SK-N-SH treated with all-trans-retinoic acid at 6 μM for 48 hours (cell line): ENCODE data around the gene GABBR1.

Experiments
- ATAC-seq: fragments of 200-7000 bp; cut with Tn5 transposase; 3 replicates; pipeline ENCODE4 v1.9.1; 2020; ENCODE audit warnings: mild to moderate bottlenecking, moderate library complexity
- ARNTL ChIP-seq: fragments of 450-650 bp; formaldehyde crosslinking; IDR thresholded peaks from 2 replicates; pipeline ENCODE4 v1.5.0; 2020; ENCODE audit warnings: low read depth, mild to moderate bottlenecking, moderate library complexity, borderline replicate concordance
- BACH2 ChIP-seq: fragments of 250-450 bp; sonication (Bioruptor Pico); IDR thresholded peaks from 2 replicates; pipeline ENCODE4 v1.9.0; 2021; ENCODE audit warnings: mild to moderate bottlenecking, borderline replicate concordance
- CREB5 ChIP-seq: fragments of 250-450 bp; sonication (Bioruptor Pico); IDR thresholded peaks from 2 replicates; pipeline ENCODE4 v1.5.1; 2020; ENCODE audit warnings: low read depth, mild to moderate bottlenecking, moderate library complexity
- CSDC2 ChIP-seq: fragments of 250-450 bp; sonication (Bioruptor Pico); IDR thresholded peaks from 2 replicates; pipeline ENCODE4 v1.5.0; 2020; ENCODE audit warnings: mild to moderate bottlenecking, moderate library complexity
- CSRNP3 ChIP-seq: fragments of 250-450 bp; sonication (Bioruptor Pico); IDR thresholded peaks from 2 replicates; pipeline ENCODE4 v1.5.1; 2021; ENCODE audit warnings: mild to moderate bottlenecking, moderate library complexity
- ESRRG ChIP-seq: fragments of 250-450 bp; sonication (Bioruptor Pico); IDR thresholded peaks from 2 replicates; pipeline ENCODE4 v1.6.1; 2021; ENCODE audit warnings: mild to moderate bottlenecking
- GLIS3 ChIP-seq: fragments of 250-450 bp; sonication (Bioruptor Pico); IDR thresholded peaks from 2 replicates; pipeline ENCODE4 v1.5.0; 2020; ENCODE audit warnings: mild to moderate bottlenecking, moderate library complexity
- ISL1 ChIP-seq: fragments of 250-450 bp; sonication (Bioruptor Pico); IDR thresholded peaks from 2 replicates; pipeline ENCODE4 v2.1.2; 2022; ENCODE audit warnings: mild to moderate bottlenecking, moderate library complexity
- PATZ1 ChIP-seq: fragments of 250-450 bp; sonication (Bioruptor Pico); IDR thresholded peaks from 2 replicates; pipeline ENCODE4 v1.8.0; 2020; ENCODE audit warnings: mild to moderate bottlenecking, moderate library complexity, borderline replicate concordance
- POU6F1 ChIP-seq: fragments of 250-450 bp; sonication (Bioruptor Pico); IDR thresholded peaks from 2 replicates; pipeline ENCODE4 v1.8.0; 2021; ENCODE audit warnings: low read depth, mild to moderate bottlenecking, moderate library complexity, borderline replicate concordance
- PPARA ChIP-seq: fragments of 250-450 bp; sonication (Bioruptor Pico); IDR thresholded peaks from 2 replicates; pipeline ENCODE4 v1.5.0; 2020; ENCODE audit warnings: mild to moderate bottlenecking, borderline replicate concordance
- SNAI2 ChIP-seq: fragments of 250-450 bp; sonication (Bioruptor Pico); IDR thresholded peaks from 2 replicates; pipeline ENCODE4 v1.5.0; 2020; ENCODE audit warnings: mild to moderate bottlenecking, moderate library complexity
- TCF4 ChIP-seq: fragments of 250-450 bp; sonication (Bioruptor Pico); IDR thresholded peaks from 2 replicates; pipeline ENCODE4 v1.8.0; 2021; ENCODE audit warnings: mild to moderate bottlenecking, moderate library complexity, borderline replicate concordance
- TOX ChIP-seq: fragments of 250-450 bp; sonication (Bioruptor Pico); IDR thresholded peaks from 2 replicates; pipeline ENCODE4 v1.8.0; 2021; ENCODE audit warnings: mild to moderate bottlenecking, moderate library complexity, borderline replicate concordance
- ZC3H10 ChIP-seq: fragments of 250-450 bp; sonication (Bioruptor Pico); IDR thresholded peaks from 2 replicates; pipeline ENCODE4 v1.5.1; 2021; ENCODE audit warnings: mild to moderate bottlenecking, moderate library complexity
- ZFP3 ChIP-seq: fragments of 250-450 bp; sonication (Bioruptor Pico); IDR thresholded peaks from 2 replicates; pipeline ENCODE4 v1.5.0; 2020; ENCODE audit warnings: mild to moderate bottlenecking, moderate library complexity
- ZNF8 ChIP-seq: fragments of 450-650 bp; formaldehyde crosslinking; IDR thresholded peaks from 2 replicates; pipeline ENCODE4 v1.5.0; 2020; ENCODE audit warnings: mild to moderate bottlenecking, moderate library complexity
- TF ChIP-seq, protein P1 (sequence below): fragments of 250-450 bp; sonication (Bioruptor Pico); IDR thresholded peaks from 2 replicates; pipeline ENCODE4 v1.5.0; 2020; ENCODE audit warnings: mild to moderate bottlenecking, moderate library complexity

The GABBR1 gene

DNA sequence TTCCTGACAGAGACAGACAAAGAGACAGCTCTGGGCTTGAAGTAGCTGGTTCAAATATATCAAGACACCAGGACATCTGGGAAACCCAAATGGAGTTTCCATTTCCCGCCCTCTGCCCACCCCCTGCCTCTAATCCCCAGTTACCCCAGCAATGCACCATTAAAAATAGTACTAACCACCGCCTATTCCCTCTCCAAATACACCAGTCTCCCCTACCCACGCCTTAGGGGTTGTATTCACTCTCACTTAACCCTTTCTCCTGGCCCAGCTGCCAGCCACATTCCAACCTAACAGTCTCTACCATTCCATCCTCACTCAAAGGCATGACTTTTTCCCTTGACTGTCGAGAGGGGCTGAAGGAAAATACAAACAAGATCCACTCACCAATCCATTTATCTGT lies 22.4 kb downstream of the GABBR1 start:
- ATAC-seq: no peak
- TF ChIP-seq, protein P1, sequence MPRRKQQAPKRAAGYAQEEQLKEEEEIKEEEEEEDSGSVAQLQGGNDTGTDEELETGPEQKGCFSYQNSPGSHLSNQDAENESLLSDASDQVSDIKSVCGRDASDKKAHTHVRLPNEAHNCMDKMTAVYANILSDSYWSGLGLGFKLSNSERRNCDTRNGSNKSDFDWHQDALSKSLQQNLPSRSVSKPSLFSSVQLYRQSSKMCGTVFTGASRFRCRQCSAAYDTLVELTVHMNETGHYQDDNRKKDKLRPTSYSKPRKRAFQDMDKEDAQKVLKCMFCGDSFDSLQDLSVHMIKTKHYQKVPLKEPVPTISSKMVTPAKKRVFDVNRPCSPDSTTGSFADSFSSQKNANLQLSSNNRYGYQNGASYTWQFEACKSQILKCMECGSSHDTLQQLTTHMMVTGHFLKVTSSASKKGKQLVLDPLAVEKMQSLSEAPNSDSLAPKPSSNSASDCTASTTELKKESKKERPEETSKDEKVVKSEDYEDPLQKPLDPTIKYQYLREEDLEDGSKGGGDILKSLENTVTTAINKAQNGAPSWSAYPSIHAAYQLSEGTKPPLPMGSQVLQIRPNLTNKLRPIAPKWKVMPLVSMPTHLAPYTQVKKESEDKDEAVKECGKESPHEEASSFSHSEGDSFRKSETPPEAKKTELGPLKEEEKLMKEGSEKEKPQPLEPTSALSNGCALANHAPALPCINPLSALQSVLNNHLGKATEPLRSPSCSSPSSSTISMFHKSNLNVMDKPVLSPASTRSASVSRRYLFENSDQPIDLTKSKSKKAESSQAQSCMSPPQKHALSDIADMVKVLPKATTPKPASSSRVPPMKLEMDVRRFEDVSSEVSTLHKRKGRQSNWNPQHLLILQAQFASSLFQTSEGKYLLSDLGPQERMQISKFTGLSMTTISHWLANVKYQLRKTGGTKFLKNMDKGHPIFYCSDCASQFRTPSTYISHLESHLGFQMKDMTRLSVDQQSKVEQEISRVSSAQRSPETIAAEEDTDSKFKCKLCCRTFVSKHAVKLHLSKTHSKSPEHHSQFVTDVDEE (CRISPR knock-in tag): no peak
- TF ChIP-seq TOX (CRISPR knock-in tag): no peak
- no peak for TF ChIP-seq PATZ1 (CRISPR knock-in tag)
- TF ChIP-seq ISL1 (CRISPR knock-in tag): no peak
- no peak for TF ChIP-seq ZNF8 (CRISPR knock-in tag)
- no peak for TF ChIP-seq ESRRG
- no peak for TF ChIP-seq GLIS3
- no peak for TF ChIP-seq ZFP3 (CRISPR knock-in tag)
- no peak for TF ChIP-seq CSRNP3 (CRISPR knock-in tag)
- TF ChIP-seq CSDC2 (CRISPR knock-in tag): no peak
- TF ChIP-seq BACH2 (CRISPR knock-in tag): no peak
- TF ChIP-seq ZC3H10 (CRISPR knock-in tag): no peak
- no peak for TF ChIP-seq CREB5 (CRISPR knock-in tag)

DNA sequence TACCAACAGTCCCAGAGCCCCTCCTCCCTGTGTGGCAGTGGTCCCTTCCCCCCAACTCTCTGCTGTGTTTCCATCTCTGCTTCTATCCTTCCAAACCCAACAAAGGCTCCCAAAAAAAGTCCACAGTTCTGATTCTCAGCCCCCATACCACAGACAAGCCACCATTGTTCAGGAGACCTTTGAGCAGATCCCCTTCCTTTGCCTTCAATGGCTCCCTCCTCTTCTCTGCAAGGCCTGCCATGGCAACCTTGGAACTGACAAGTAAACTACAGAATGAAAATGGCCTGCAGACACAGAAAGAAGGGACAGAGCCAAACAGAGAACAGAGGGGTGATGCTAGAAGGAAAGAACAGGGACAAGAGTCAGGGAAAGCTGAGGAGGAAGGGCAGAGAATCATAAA lies 24.9 kb downstream of the GABBR1 start:
- ATAC-seq: no peak
- TF ChIP-seq BACH2 (CRISPR knock-in tag) (no peak), TCF4 (CRISPR knock-in tag) (no peak), CSRNP3 (CRISPR knock-in tag) (no peak), SNAI2 (CRISPR knock-in tag) (no peak), GLIS3 (no peak), POU6F1 (CRISPR knock-in tag) (no peak), PPARA (no peak), TOX (CRISPR knock-in tag) (no peak), ARNTL (CRISPR knock-in tag) (no peak), CREB5 (CRISPR knock-in tag) (no peak), ZNF8 (CRISPR knock-in tag) (no peak)
- TF ChIP-seq, protein P1 (CRISPR knock-in tag): no peak
